ENCODE data around the gene UBE2L3.

DNA sequence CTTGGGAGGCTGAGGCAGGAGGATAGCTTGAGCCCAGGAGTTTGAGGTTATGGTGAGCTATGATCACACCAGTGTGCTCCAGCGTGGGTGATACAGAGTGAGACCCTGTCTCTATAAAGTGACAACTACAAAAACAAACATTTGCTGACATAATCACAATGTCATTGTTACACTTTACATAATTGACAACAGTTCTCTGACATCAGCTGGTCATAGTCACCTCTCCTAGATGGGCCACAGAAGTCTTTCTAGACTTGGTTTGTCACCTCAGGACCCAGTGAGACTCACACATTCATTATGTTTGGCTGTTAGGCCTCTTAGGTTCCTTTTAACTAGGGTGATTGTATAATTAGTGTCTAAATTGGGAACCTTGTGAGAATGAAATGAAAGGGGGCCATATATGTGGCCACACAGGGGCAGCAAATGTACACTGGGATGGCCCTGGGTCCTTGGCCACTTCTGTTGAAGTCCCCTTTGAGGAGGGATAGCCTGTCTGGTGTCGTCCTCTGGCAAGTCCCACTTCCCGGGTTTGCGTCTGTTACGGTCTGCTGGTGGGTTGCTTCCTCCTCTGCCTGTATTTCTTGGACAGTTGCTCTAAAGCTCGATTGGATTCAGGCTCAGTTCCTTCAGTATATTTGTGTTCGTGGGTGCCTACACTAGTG is 92.5 kb downstream of the UBE2L3 start:
- TF ChIP-seq CTCF (IDR thresholded peaks at IDR 0.05; ENCODE audit: insufficient read depth, low read length, poor library complexity, severe bottlenecking) (no peak), EZH2phosphoT487 (conservative IDR thresholded peaks at IDR 0.05; ENCODE audit: low read length) (no peak)
